ENCODE measurements around the gene CHFR.
"Not testable (repeated sequence)": the region's sequence is repeated elsewhere in the genome, so short reads cannot be mapped to it uniquely, and the experiment has no call there.

Gene CHFR

GRCh38 chr12:132847363-132848356 is 39.7 kb downstream of the CHFR start:
- no peak for DNase-seq
- intact Hi-C loops (cut with DNase I): no loop called here

- intact Hi-C loops (cut with DNase I); DNase-seq: not testable (repeated sequence)
These were observed 42.7 kb downstream of the CHFR start for GRCh38 chr12:132844681-132845080.

GRCh38 chr12:132842449-132843045 is 44.9 kb downstream of the CHFR start:
- no peak for DNase-seq
- intact Hi-C loops (cut with DNase I): no loop called here

- DNase-seq: no peak
- intact Hi-C loops (cut with DNase I): no loop called here
These were observed 46.3 kb downstream of the CHFR start for GRCh38 chr12:132841151-132841550.

GRCh38 chr12:132840536-132840935 is 46.9 kb downstream of the CHFR start:
- intact Hi-C loops (cut with DNase I): no loop called here
- DNase-seq: no peak

- DNase-seq: no peak
- intact Hi-C loops (cut with DNase I): no loop called here
These were observed 47.7 kb downstream of the CHFR start for GRCh38 chr12:132839558-132840235.

GRCh38 chr12:132838410-132839080 is 48.9 kb downstream of the CHFR start:
- intact Hi-C loops (cut with DNase I): no loop called here
- no peak for DNase-seq

- intact Hi-C loops (cut with DNase I): no loop called here
- peak in 4 of 42 donors; percentile 2 to 44 (median 15) for DNase-seq
These were observed 49.6 kb downstream of the CHFR start for GRCh38 chr12:132837693-132838409.

GRCh38 chr12:132836795-132837331 is 50.5 kb downstream of the CHFR start:
- intact Hi-C loops (cut with DNase I): no loop called here
- no peak for DNase-seq

GRCh38 chr12:132836230-132836629 is 51.2 kb downstream of the CHFR start:
- intact Hi-C loops (cut with DNase I): not testable (repeated sequence)

GRCh38 chr12:132835076-132836025 is 52.1 kb downstream of the CHFR start:
- intact Hi-C loops (cut with DNase I): no loop called here
- DNase-seq: no peak

More at GRCh38 chr12:132836230-132836629, 51.2 kb downstream of the CHFR start:
- not testable (repeated sequence) for DNase-seq

- peak in 5 of 42 donors; percentile 8 to 58 (median 19) for DNase-seq
- intact Hi-C loops (cut with DNase I): no loop called here
These were observed 53.2 kb downstream of the CHFR start for GRCh38 chr12:132834181-132834711.

- no peak for DNase-seq
- intact Hi-C loops (cut with DNase I): no loop called here
These were observed 54.1 kb downstream of the CHFR start for GRCh38 chr12:132833341-132833740.

- no peak for DNase-seq
- intact Hi-C loops (cut with DNase I): no loop called here
These were observed 55.6 kb downstream of the CHFR start for GRCh38 chr12:132831771-132832170.

- peak; percentile 89 to 98 (median 95) for DNase-seq
- intact Hi-C loops (cut with DNase I): loop anchor here (10.0 kb wide), 1 partner anchor 64 kb away; the partner anchor contains the start of gene ANKLE2
These were observed 58.5 kb downstream of the CHFR start, which contains the start of gene GOLGA3 for GRCh38 chr12:132828706-132829534. Gene GOLGA3, minus strand, starts transcription at chr12:132828869. Its CDS starts 6,741 bp downstream, at chr12:132822128.

Data from head of caudate nucleus (tissue), 42 donors.